ENCODE results near the gene ALK.

DNA sequence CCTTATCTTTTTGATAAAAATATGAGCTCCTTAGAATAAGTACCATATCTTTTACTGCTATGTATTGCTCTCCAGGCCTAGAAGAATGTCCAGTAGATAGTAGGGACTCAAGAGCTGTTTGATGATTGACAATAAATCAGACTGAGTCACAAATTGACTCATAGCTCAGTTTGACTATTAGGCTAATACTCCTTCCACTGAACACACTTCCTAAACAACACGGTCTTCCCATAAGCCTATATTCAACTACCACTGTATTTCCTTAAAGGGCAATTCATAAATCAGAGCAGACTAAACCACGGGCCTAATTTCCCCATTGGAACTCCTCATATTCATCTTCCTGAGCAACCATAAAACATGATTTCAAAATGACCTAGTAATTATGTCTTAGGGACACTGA is 258.5 kb downstream of the ALK start:
- TF ChIP-seq, protein P1, sequence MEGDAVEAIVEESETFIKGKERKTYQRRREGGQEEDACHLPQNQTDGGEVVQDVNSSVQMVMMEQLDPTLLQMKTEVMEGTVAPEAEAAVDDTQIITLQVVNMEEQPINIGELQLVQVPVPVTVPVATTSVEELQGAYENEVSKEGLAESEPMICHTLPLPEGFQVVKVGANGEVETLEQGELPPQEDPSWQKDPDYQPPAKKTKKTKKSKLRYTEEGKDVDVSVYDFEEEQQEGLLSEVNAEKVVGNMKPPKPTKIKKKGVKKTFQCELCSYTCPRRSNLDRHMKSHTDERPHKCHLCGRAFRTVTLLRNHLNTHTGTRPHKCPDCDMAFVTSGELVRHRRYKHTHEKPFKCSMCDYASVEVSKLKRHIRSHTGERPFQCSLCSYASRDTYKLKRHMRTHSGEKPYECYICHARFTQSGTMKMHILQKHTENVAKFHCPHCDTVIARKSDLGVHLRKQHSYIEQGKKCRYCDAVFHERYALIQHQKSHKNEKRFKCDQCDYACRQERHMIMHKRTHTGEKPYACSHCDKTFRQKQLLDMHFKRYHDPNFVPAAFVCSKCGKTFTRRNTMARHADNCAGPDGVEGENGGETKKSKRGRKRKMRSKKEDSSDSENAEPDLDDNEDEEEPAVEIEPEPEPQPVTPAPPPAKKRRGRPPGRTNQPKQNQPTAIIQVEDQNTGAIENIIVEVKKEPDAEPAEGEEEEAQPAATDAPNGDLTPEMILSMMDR (IDR thresholded peaks at IDR 0.05), result no peak
- TF ChIP-seq POLR2A (IDR thresholded peaks at IDR 0.05; ENCODE audit: low read depth) (no peak), EP300 (IDR thresholded peaks at IDR 0.05) (no peak), POLR2AphosphoS5 (IDR thresholded peaks at IDR 0.05) (no peak)

All from esophagus muscularis mucosa (tissue), 4 donors.